Endothelial cell of umbilical vein (primary cell): ENCODE measurements around the gene D2HGDH.

ENCODE experiments used
- CTCF ChIP-seq, 2 donors: IDR thresholded peaks; 1 replicate in 1 of 2; 2 replicates in 1 of 2; pipeline ENCODE4 v1.5.1; 2011; ENCODE audit warnings: low read length in 2 of 2, mild to moderate bottlenecking in 2 of 2, moderate library complexity in 2 of 2, control low read depth in 1 of 2, inconsistent platforms in 1 of 2, low read depth in 1 of 2; ENCODE audit not compliant: insufficient read depth in 1 of 2; ENCODE audit errors: extremely low read depth in 1 of 2
- EZH2 ChIP-seq: IDR thresholded peaks from 2 replicates; pipeline ENCODE4 v1.6.1; 2012; ENCODE audit warnings: borderline replicate concordance, low read depth, mild to moderate bottlenecking, moderate library complexity, low read length, inconsistent platforms; ENCODE audit not compliant: severe bottlenecking
- FOS ChIP-seq: IDR thresholded peaks from 2 replicates; pipeline ENCODE4 v1.6.1; 2011; ENCODE audit warnings: mild to moderate bottlenecking, low read length, moderate library complexity, borderline replicate concordance; ENCODE audit not compliant: insufficient read depth
- GATA2 ChIP-seq: IDR thresholded peaks from 2 replicates; pipeline ENCODE4 v1.7.0; 2011; ENCODE audit warnings: low read depth, mild to moderate bottlenecking, moderate library complexity, mixed read lengths, low read length; ENCODE audit not compliant: insufficient read length, insufficient read depth
- JUN ChIP-seq: IDR thresholded peaks from 2 replicates; pipeline ENCODE4 v1.6.1; 2011; ENCODE audit warnings: borderline replicate concordance, low read depth; ENCODE audit not compliant: insufficient read length, insufficient read depth
- MAX ChIP-seq: IDR thresholded peaks from 2 replicates; pipeline ENCODE4 v1.6.1; 2011; ENCODE audit not compliant: insufficient read depth, insufficient read length
- MYC ChIP-seq: IDR thresholded peaks from one replicate; pipeline ENCODE4 v1.6.1; 2011; ENCODE audit warnings: mild to moderate bottlenecking, low read depth, low read length
- POLR2A ChIP-seq: IDR thresholded peaks from 2 replicates; pipeline ENCODE4 v1.6.1; 2012; ENCODE audit warnings: low read depth, mild to moderate bottlenecking, control low read depth, low read length
- POLR2AphosphoS5 ChIP-seq: IDR thresholded peaks from 2 replicates; pipeline ENCODE4 v1.6.1; 2012; ENCODE audit warnings: low read depth, mild to moderate bottlenecking, control low read depth, low read length, moderate library complexity; ENCODE audit not compliant: insufficient read depth

GRCh38 chr2:241753493-241753892, 19.1 kb downstream of the D2HGDH start:
- TF ChIP-seq FOS (no peak), JUN (no peak), EZH2 (no peak), CTCF (IDR thresholded peaks at IDR 0.05; ENCODE audit: extremely low read depth in 1 of 2, insufficient read depth in 1 of 2, low read depth in 1 of 2, low read length in 2 of 2) (no peak), POLR2A (no peak), POLR2AphosphoS5 (no peak), MYC (no peak), MAX (no peak), GATA2 (no peak)
